ENCODE results near the gene CASP10. TPM values are rescaled to one million over a fixed set of nuclear protein-coding genes. Genes with fewer than 3 reads are reported as not detected.
A peak's percentile ranks its signal among the peaks of the same experiment; 100 is the strongest.

The CASP10 gene
- total RNA-seq, 4 donors from 2014 or later = 38.2 to 71.1 (median 46.2) TPM

DNA sequence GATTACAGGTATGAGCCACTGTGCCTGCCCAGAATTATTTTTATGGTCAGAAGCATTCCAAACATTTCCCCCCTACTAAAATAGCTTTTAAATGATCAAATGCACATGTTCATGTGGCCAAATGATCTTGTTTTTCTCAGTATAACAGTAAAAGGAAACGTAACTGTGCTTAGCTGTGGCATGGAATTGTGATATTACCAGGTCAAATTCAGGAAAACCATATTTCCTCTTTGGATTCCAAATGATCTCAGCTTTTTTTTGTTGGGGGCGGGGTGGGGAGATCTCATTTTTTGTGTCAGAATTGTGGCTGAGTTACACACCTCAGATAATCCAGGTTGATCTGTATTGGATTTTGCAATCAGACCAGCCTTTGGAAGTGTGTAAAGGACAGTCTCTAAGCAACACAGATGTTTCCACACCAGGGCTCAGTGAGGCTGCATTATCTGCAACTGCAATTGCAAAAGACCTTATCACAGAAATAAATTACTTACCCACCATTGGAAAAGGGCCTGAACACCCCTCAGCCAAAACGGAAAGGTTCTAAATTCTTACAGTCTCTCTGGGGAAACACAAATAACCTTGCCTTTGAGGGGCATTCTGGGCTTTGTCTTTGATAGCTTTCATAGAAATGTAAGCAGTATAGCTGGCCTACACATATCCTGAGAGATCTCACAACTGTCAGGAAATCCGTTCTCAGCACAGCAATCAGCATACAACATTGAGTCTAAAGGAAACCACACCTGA, 8.4 kb downstream of the CASP10 start:
- no peak for DNase-seq
- no peaks in the 10 kb centered on the region for H3K9me3 ChIP-seq
- peaks cover 0 to 33% (median 9%) of the 10 kb centered on the region in 4 donors for H3K4me1 ChIP-seq
- no peak overlapping the region for H3K4me3 ChIP-seq
- no peaks in the 10 kb centered on the region for H3K27me3 ChIP-seq
- peaks cover 0 to 22% (median 0%) of the 10 kb centered on the region in 3 donors for H3K36me3 ChIP-seq
- TF ChIP-seq, protein P1, sequence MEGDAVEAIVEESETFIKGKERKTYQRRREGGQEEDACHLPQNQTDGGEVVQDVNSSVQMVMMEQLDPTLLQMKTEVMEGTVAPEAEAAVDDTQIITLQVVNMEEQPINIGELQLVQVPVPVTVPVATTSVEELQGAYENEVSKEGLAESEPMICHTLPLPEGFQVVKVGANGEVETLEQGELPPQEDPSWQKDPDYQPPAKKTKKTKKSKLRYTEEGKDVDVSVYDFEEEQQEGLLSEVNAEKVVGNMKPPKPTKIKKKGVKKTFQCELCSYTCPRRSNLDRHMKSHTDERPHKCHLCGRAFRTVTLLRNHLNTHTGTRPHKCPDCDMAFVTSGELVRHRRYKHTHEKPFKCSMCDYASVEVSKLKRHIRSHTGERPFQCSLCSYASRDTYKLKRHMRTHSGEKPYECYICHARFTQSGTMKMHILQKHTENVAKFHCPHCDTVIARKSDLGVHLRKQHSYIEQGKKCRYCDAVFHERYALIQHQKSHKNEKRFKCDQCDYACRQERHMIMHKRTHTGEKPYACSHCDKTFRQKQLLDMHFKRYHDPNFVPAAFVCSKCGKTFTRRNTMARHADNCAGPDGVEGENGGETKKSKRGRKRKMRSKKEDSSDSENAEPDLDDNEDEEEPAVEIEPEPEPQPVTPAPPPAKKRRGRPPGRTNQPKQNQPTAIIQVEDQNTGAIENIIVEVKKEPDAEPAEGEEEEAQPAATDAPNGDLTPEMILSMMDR (IDR thresholded peaks at IDR 0.05) = no peak
- TF ChIP-seq POLR2A (IDR thresholded peaks at IDR 0.05) = no peak
- H3K27ac ChIP-seq = peak overlapping the region in 3 of 4 donors; percentile 32 to 61 (median 33)

DNA sequence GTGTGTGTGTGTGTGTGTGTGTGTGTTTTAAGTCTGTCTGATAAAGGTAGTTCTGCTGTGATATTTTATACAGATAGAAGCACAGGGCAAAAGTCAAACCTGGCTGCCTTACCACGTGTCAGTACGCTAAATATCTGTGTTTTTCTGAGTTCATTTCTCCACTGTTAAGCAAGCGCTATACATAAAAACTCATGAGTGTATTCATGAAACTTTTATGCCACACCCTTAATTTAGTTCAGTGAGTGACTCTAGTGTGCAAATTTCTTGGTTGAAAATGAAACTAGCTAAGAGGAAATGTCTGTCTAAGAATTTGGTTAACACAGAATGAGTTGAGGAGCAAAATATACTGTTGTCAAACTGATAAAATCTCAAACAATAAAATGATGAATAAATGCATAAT, 11.2 kb downstream of the CASP10 start:
- Histone ChIP-seq H3K4me1 (peaks cover 0 to 24% (median 9%) of the 10 kb centered on the region in 4 donors), H3K9me3 (no peaks in the 10 kb centered on the region), H3K27ac (peak overlapping the region; percentile 7 to 60 (median 39)), H3K27me3 (no peaks in the 10 kb centered on the region), H3K4me3 (no peak overlapping the region), H3K36me3 (peaks cover 0 to 23% (median 0%) of the 10 kb centered on the region in 3 donors)
- DNase-seq = no peak
- TF ChIP-seq, protein P1 (IDR thresholded peaks at IDR 0.05) = no peak
- no peak for TF ChIP-seq POLR2A (IDR thresholded peaks at IDR 0.05)

DNA sequence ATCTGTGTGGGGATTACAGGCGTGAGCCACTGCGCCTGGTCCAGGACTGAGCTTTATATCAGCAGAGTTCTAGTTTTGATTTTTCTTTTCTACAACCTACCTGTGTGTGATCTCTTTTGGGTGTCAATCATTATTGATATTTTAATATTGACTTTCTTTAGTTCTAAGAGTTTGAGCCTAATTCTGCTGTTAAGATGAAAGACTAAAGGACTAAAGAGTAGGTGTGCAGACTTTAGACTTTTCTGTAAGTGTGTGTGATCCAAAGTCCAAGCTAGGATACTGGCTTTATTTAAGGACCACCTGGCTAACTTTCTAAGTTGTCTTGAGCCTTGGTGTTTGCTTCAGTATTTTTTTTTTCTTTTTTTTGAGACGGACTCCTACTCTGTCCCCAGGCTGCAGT, 12.4 kb downstream of the CASP10 start:
- Histone ChIP-seq H3K27ac (peak overlapping the region in 3 of 4 donors; percentile 6 to 62 (median 36)), H3K4me1 (peaks cover 0 to 24% (median 9%) of the 10 kb centered on the region in 4 donors), H3K27me3 (no peaks in the 10 kb centered on the region), H3K36me3 (peaks cover 0 to 25% (median 0%) of the 10 kb centered on the region in 3 donors), H3K4me3 (no peak overlapping the region), H3K9me3 (no peaks in the 10 kb centered on the region)
- no peak for DNase-seq
- TF ChIP-seq, protein P1 (IDR thresholded peaks at IDR 0.05) = no peak
- TF ChIP-seq POLR2A (IDR thresholded peaks at IDR 0.05) = no peak

DNA sequence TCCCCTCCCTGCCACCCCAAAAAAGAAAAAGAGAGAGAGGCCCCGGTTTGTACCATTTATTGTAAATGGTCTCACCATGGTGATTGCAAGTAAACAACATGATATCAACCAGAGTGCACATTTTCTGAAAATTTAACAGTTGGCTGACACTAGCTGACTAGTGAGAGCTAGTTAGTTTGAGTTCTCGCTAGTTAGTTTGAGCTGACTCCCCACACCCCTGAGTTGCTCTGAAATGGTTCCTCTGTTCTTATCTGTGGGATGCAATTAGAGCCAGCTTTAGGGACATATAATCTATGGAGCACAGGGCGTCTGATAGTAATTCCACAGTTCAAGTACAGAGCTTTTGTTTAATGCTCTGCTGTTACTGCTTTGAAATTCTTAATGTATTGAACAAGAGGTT, 13.1 kb downstream of the CASP10 start:
- no peak for DNase-seq
- Histone ChIP-seq H3K9me3 (no peaks in the 10 kb centered on the region), H3K27me3 (no peaks in the 10 kb centered on the region), H3K4me1 (peaks cover 0 to 24% (median 9%) of the 10 kb centered on the region in 4 donors), H3K36me3 (peaks cover 0 to 32% (median 0%) of the 10 kb centered on the region in 3 donors), H3K27ac (peak overlapping the region in 2 of 4 donors; percentile 36 to 62), H3K4me3 (no peak overlapping the region)
- TF ChIP-seq POLR2A (IDR thresholded peaks at IDR 0.05) = no peak

DNA sequence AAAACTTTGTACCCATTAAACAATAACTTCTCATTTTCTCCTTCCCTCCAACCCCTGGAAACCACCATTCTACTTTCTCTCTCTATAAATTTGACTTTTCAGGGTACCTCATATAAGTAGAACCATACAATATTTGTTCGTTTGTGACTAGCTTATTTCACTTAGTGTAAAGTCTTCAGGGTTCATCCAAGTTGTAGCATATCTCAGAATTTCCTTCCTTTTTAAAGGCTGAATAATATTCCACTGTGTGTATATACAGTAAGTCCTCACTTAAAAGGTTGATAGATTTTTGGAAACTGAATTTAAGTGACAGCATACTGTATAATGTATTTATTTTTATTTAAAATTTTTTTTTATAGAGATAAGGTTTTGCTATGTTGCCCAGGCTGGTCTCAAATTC, 13.9 kb downstream of the CASP10 start:
- no peak for DNase-seq

DNA sequence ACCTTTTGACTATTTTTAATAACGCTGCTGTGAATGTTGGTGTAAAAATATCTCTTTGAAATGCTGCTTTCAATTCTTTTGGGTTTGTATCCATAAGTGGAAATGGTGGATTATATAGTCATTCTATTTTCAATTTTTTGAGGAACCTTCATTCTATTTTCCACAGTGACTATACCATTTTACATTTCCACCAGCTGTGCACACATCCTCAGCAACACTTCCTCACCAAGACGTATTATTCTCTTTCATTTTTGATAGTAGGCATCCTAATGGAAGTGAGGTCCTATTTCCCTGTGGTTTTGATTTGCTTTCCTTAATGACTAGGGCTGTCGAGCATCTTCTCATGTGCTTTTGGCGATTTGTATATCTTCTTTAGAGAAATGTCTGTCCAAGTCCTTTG, 14.8 kb downstream of the CASP10 start:
- H3K36me3 ChIP-seq = peaks cover 0 to 44% (median 0%) of the 10 kb centered on the region in 3 donors

More for the DNA sequence above, 13.9 kb downstream of the CASP10 start:
- Histone ChIP-seq H3K36me3 (peaks cover 0 to 38% (median 0%) of the 10 kb centered on the region in 3 donors), H3K4me1 (peaks cover 0 to 24% (median 9%) of the 10 kb centered on the region in 4 donors), H3K27me3 (no peaks in the 10 kb centered on the region), H3K9me3 (no peaks in the 10 kb centered on the region), H3K27ac (no peak overlapping the region), H3K4me3 (no peak overlapping the region)
- TF ChIP-seq POLR2A (IDR thresholded peaks at IDR 0.05) = no peak
- TF ChIP-seq, protein P1 (IDR thresholded peaks at IDR 0.05) = no peak

More for the DNA sequence above, 14.8 kb downstream of the CASP10 start:
- TF ChIP-seq, protein P1 (IDR thresholded peaks at IDR 0.05) = no peak
- TF ChIP-seq POLR2A (IDR thresholded peaks at IDR 0.05) = no peak
- Histone ChIP-seq H3K4me1 (peaks cover 0 to 20% (median 9%) of the 10 kb centered on the region in 4 donors), H3K4me3 (no peak overlapping the region), H3K9me3 (no peaks in the 10 kb centered on the region), H3K27me3 (no peaks in the 10 kb centered on the region), H3K27ac (no peak overlapping the region)
- no peak for DNase-seq

Data from Peyer's patch (tissue), 4 donors.